ENCODE measurements around the gene TMEM53. TPM values are rescaled to one million over a fixed set of nuclear protein-coding genes. Genes with fewer than 3 reads are reported as not detected.

The TMEM53 gene
- total RNA-seq, 2 experiments from 2014 or later: 0.64 to 1.2 TPM

GRCh38 chr1:44649788-44650158 lies 24.5 kb downstream of the TMEM53 start:
- Mint-ChIP-seq H3K36me3 (ENCODE audit: low read depth) (peaks cover 73% of the 10 kb centered on the region), H3K27ac (no peak overlapping the region), H3K4me1 (ENCODE audit: low read depth) (no peaks in the 10 kb centered on the region), H3K27me3 (no peaks in the 10 kb centered on the region), H3K4me3 (no peak overlapping the region), H3K9me3 (no peaks in the 10 kb centered on the region)
- DNase-seq (no peak), ATAC-seq (ENCODE audit: poor library complexity) (no peak)
- H3K27ac ChIP-seq (ENCODE audit: low read depth in 1 of 2, low read length in 2 of 2): no peak overlapping the region
- CTCF ChIA-PET: no interaction called here
- H3K36me3 ChIP-seq (ENCODE audit: insufficient read depth, low read length): peaks cover 72% of the 10 kb centered on the region
- POLR2A ChIA-PET: interaction anchor here (3.9 kb wide), 1 partner anchor 18 kb away, joined by 27 read pairs; no protein-coding TSS in a partner anchor
- no peaks in the 10 kb centered on the region for H3K9me3 ChIP-seq (ENCODE audit: control insufficient read depth in 1 of 2, insufficient read depth in 1 of 2, low read length in 2 of 2)
- TF ChIP-seq CTCF (IDR thresholded peaks at IDR 0.05): no peak
- H3K4me3 ChIP-seq (ENCODE audit: low read length): no peak overlapping the region
- no peaks in the 10 kb centered on the region for H3K27me3 ChIP-seq (ENCODE audit: control insufficient read depth in 1 of 2, insufficient read depth in 2 of 2, low read length in 2 of 2)
- intact Hi-C loops (cut with DNase I, micrococcal nuclease): loop anchor here in 1 of 2 experiments (1.0 kb wide), 1 partner anchor 276 kb away; no protein-coding TSS in a partner anchor
- H3K4me1 ChIP-seq (ENCODE audit: insufficient read depth, low read length): no peaks in the 10 kb centered on the region

GRCh38 chr1:44648529-44649250 lies 25.6 kb downstream of the TMEM53 start:
- H3K36me3 Mint-ChIP-seq (ENCODE audit: low read depth): peaks cover 83% of the 10 kb centered on the region

DNA sequence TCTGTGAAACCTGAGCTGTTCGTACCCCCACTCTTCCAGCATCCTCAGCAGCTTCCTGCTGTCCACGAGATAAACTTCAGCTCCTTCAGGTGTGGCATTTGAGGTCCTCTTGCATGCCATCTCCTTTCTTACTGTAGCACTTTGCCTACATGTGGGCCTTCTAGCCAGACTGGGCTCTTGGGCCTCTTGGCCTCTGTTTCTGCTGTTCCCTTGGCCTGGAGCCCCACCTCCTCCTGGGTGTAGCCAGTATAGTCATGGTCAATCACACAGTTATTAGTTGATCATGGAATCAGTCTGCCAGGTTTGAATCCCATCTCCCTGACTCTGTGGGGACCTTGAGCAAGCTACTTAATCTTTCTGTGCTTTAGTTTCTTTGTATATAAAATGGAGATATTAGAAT lies 26.4 kb downstream of the TMEM53 start:
- Histone ChIP-seq H3K27me3 (ENCODE audit: control insufficient read depth in 1 of 2, insufficient read depth in 2 of 2, low read length in 2 of 2) (no peaks in the 10 kb centered on the region), H3K36me3 (ENCODE audit: insufficient read depth, low read length) (peaks cover 88% of the 10 kb centered on the region), H3K9me3 (ENCODE audit: control insufficient read depth in 1 of 2, insufficient read depth in 1 of 2, low read length in 2 of 2) (no peaks in the 10 kb centered on the region), H3K27ac (ENCODE audit: low read depth in 1 of 2, low read length in 2 of 2) (no peak overlapping the region), H3K4me3 (ENCODE audit: low read length) (no peak overlapping the region), H3K4me1 (ENCODE audit: insufficient read depth, low read length) (no peaks in the 10 kb centered on the region)
- Mint-ChIP-seq H3K36me3 (ENCODE audit: low read depth) (peaks cover 91% of the 10 kb centered on the region), H3K9me3 (no peaks in the 10 kb centered on the region), H3K4me3 (no peak overlapping the region), H3K4me1 (ENCODE audit: low read depth) (no peaks in the 10 kb centered on the region), H3K27me3 (no peaks in the 10 kb centered on the region), H3K27ac (peak overlapping the region; percentile 20)
- ATAC-seq (ENCODE audit: poor library complexity) (no peak), DNase-seq (no peak)
- ChIA-PET POLR2A (interaction anchor here (2.8 kb wide), 1 partner anchor 16 kb away, joined by 13 read pairs; no protein-coding TSS in a partner anchor), CTCF (no interaction called here)
- no peak for TF ChIP-seq CTCF (IDR thresholded peaks at IDR 0.05)
- intact Hi-C loops (cut with DNase I, micrococcal nuclease): no loop called here

More at GRCh38 chr1:44648529-44649250, 25.6 kb downstream of the TMEM53 start:
- H3K27me3 ChIP-seq (ENCODE audit: control insufficient read depth in 1 of 2, insufficient read depth in 2 of 2, low read length in 2 of 2): no peaks in the 10 kb centered on the region
- POLR2A ChIA-PET: interaction anchor here (2.8 kb wide), 1 partner anchor 17 kb away, joined by 13 read pairs; no protein-coding TSS in a partner anchor
- CTCF ChIA-PET: no interaction called here
- H3K4me1 ChIP-seq (ENCODE audit: insufficient read depth, low read length): no peaks in the 10 kb centered on the region
- Mint-ChIP-seq H3K9me3 (no peaks in the 10 kb centered on the region), H3K4me1 (ENCODE audit: low read depth) (no peaks in the 10 kb centered on the region), H3K27ac (peak overlapping the region; percentile 20), H3K27me3 (no peaks in the 10 kb centered on the region), H3K4me3 (no peak overlapping the region)
- peaks cover 81% of the 10 kb centered on the region for H3K36me3 ChIP-seq (ENCODE audit: insufficient read depth, low read length)
- H3K27ac ChIP-seq (ENCODE audit: low read depth in 1 of 2, low read length in 2 of 2): no peak overlapping the region
- TF ChIP-seq CTCF (IDR thresholded peaks at IDR 0.05): no peak
- H3K9me3 ChIP-seq (ENCODE audit: control insufficient read depth in 1 of 2, insufficient read depth in 1 of 2, low read length in 2 of 2): no peaks in the 10 kb centered on the region
- no peak overlapping the region for H3K4me3 ChIP-seq (ENCODE audit: low read length)
- ATAC-seq (ENCODE audit: poor library complexity): no peak
- DNase-seq: no peak
- intact Hi-C loops (cut with DNase I, micrococcal nuclease): no loop called here

All from CD4-positive, alpha-beta T cell (primary cell).